ENCODE measurements around the gene LRRC49.
A peak's percentile ranks its signal among the peaks of the same experiment; 100 is the strongest.

LRRC49 gene

GRCh38 chr15:70910958-70911357 lies 18.3 kb downstream of the LRRC49 start:
- no peak for TF ChIP-seq CTCF (IDR thresholded peaks at IDR 0.05; ENCODE audit: control extremely low read depth, extremely low read depth, low read depth, missing control alignments)
- no peak for DNase-seq (ENCODE audit: extremely low spot score)
- CTCF ChIA-PET, result no interaction called here
- POLR2A ChIA-PET, result no interaction called here

GRCh38 chr15:70912187-70912586 lies 19.6 kb downstream of the LRRC49 start:
- TF ChIP-seq CTCF (IDR thresholded peaks at IDR 0.05; ENCODE audit: control extremely low read depth, extremely low read depth, low read depth, missing control alignments), result no peak
- POLR2A ChIA-PET, result no interaction called here
- CTCF ChIA-PET, result no interaction called here
- no peak for DNase-seq (ENCODE audit: extremely low spot score)

GRCh38 chr15:70916531-70916930 lies 23.9 kb downstream of the LRRC49 start:
- CTCF ChIA-PET, result no interaction called here
- DNase-seq (ENCODE audit: extremely low spot score), result no peak
- POLR2A ChIA-PET, result no interaction called here
- no peak for TF ChIP-seq CTCF (IDR thresholded peaks at IDR 0.05; ENCODE audit: control extremely low read depth, extremely low read depth, low read depth, missing control alignments)

GRCh38 chr15:70917955-70918354 lies 25.3 kb downstream of the LRRC49 start:
- no peak for DNase-seq (ENCODE audit: extremely low spot score)
- TF ChIP-seq CTCF (IDR thresholded peaks at IDR 0.05; ENCODE audit: control extremely low read depth, extremely low read depth, low read depth, missing control alignments), result no peak
- ChIA-PET CTCF (interaction anchor here (0.8 to 1.7 kb wide), 2 partner anchors 11 to 19 kb away, joined by 3 to 6 read pairs; no protein-coding TSS in a partner anchor), POLR2A (no interaction called here)

- no peak for TF ChIP-seq CTCF (IDR thresholded peaks at IDR 0.05; ENCODE audit: control extremely low read depth, extremely low read depth, low read depth, missing control alignments)
- CTCF ChIA-PET, result no interaction called here
- POLR2A ChIA-PET, result no interaction called here
- peak; percentile 17 for DNase-seq (ENCODE audit: extremely low spot score)
These were observed 28.5 kb downstream of the LRRC49 start for GRCh38 chr15:70920981-70921696.

- no peak for TF ChIP-seq CTCF (IDR thresholded peaks at IDR 0.05; ENCODE audit: control extremely low read depth, extremely low read depth, low read depth, missing control alignments)
- no peak for DNase-seq (ENCODE audit: extremely low spot score)
- ChIA-PET CTCF (no interaction called here), POLR2A (no interaction called here)
These were observed 29.5 kb downstream of the LRRC49 start for GRCh38 chr15:70922119-70922518.

Data from GM10248 (cell line).